CD4-positive, alpha-beta T cell treated with Interleukin-12 subunit alpha and Interleukin-12 subunit beta, for 1 hour (primary cell): ENCODE measurements around the gene LRP2BP.
"Not testable (repeated sequence)": the region's sequence is repeated elsewhere in the genome, so short reads cannot be mapped to it uniquely, and the experiment has no call there.

Source experiments
- DNase-seq: peaks from one replicate; pipeline ENCODE4 v3.0.0-alpha.2; 2020

Gene LRP2BP

GRCh38 chr4:185358959-185359358, 36.8 kb downstream of the LRP2BP start:
- no peak for DNase-seq

GRCh38 chr4:185358514-185358913, 37.2 kb downstream of the LRP2BP start:
- no peak for DNase-seq

DNA sequence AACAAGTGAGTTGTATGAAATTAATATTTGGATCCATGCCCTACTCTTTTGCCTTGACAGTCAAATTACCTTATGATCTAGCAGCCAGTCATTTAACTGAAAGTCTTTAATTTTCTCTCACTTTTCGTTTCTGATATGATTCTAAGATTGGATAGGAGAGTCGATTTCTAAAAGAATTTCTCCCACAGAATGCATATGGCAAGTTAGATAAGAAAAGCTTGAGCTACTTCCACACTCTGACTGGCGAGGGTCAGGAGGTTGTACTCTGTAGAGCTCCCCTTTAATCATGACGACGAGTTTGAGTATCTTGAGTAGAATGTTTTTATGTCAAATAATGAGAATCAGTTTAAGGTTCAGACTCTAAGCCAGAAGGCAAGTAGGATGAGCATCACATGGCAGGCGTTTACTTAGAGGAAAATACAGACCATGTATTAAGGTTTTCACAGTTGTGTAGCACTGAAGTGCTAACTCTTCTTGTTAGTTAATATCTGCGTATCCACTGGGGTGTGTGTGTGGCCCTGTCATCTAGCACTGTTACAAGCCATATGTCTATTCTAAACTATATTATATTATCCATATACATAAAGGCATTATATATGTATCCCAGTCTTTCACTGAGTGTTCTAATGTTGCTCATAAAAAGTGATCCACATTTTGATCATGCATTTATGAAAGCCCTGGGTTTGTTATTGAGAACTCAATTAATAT, 37.8 kb downstream of the LRP2BP start:
- DNase-seq, result no peak

GRCh38 chr4:185357211-185357610, 38.5 kb downstream of the LRP2BP start:
- DNase-seq, result no peak

DNA sequence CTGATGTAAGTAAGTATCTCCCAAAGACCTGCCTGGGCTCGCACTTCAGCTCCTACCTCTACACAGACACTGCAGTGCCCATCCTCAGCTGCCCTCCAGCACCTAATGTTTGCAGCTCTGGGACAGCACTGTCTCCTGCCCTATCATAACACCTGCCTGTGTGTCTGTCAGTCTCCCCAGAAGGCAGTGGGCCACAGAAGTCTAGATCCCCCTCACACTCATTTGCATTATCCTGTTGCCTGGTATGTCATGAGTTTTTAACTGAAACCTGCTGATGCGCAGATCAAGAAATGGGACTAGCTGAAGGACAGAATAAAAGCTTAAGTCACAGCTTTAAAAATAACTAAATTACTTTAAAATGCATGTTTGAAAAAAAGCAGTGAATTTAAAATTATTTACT, 43.0 kb downstream of the LRP2BP start:
- no peak for DNase-seq

DNA sequence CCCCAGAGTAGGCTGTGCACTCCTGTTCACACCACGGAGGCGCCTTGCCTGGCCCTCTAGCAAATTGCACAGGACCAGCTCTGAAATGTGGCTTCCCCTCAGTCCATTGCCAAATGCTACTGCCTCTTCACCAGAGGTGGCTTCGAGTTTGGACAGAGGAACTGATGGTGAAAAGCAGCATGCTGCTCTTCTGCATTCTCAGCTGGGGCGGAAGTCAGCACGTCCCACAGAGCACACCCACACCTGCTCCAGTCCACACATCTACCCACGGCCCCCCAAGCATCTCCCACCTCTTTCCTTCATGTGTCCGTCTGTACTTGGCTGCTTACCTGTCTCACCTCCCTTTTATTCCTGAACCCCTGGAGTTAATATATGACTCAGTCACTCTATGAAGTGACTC, 43.5 kb downstream of the LRP2BP start:
- DNase-seq, result no peak

DNA sequence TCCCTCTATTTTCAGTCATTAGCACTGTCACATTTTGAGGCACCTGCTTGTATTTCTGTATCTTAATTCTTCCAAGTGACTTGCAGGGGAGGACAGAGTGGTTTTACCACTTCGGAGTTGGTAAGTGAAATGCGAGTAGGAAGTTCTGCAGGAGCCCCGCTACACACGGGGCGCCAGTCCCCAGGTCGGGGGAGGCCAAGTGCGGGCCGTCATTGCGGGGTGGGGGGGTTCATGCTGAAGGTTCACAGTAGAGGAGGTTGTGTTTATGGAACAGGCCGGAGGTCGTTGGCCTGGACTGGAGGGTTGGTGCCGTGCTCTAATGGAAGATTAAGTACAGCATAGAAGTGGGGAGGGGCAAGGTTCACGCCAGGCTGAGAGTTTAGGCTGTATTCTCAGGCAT, 44.0 kb downstream of the LRP2BP start:
- DNase-seq, result no peak

- no peak for DNase-seq
These were observed 48.6 kb downstream of the LRP2BP start for GRCh38 chr4:185346975-185347601.

DNA sequence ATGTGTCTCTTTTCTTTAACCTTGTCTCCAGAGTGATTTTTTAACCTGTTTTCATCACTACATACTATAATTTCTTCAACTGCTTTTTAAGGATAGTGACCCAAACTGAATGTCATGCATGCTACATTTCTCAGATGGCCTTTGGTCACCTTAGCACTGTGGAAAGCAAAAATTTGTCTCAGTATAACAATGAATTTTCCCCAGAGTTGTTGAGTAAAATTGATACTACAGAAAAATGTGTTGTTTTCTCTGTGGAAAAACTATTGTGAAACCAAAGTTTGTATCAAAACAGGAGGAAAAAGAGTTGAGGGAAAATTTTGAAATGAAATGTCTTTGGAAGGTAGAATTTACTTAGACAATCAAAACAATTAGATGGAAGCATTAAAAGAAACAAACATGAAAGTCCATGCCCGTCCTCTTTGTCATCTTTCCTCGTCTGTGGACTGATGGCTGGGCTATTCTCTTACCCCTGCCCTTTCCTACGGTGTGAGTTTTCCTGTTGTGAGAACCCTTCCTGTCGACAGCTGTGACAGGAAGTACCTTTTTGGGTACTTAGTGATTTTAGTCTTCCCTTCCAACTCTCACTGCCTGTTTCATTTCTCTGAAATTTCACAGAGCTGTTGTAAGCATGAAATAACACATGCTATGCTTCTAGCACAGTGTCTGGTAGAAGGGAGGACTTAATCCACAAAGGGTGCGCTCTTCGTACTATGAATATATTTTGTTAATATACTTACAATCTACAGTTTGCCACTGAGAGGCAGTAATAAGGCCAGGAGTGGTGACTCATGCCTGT, 50.8 kb downstream of the LRP2BP start:
- no peak for DNase-seq

DNA sequence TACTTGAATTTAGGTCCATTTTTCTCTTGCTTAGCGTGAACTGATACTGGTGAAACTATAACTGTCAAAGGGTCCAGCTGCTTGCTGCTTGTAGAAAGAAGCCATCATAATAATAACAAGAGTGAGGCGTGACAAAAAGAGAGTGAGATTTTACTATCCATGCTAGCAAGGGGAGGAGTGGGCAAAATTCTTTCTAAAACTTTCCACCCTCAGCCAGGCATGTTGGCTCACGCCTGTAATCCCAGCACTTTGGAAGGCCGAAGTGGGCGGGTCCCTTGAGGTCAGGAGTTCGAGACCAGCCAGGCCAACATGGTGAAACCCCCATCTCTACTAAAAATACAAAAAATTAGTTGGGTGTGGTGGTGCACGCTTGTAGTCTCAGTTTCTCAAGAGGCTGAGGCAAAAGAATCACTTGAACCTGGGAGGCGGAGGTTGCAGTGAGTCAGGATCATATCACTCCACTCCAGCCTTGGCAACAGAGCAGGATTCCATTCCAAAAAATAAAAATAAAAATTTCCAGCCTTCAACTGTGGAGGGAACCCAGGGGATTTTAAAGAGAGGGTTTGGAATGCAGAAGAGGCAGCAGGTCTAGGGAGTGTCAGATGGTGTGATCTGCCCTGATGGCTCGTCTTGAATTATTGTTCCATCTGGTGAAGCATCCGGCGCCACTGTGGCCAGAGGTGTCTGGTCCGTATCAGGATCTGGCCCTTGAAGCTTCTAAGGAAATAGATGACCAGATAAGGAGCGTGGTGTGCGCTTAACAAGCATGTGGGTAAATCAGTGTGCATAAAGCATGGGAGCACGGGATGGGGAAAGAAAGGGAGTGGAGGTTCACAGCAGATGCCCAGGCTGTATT, 51.8 kb downstream of the LRP2BP start:
- DNase-seq, result no peak

GRCh38 chr4:185341841-185342240, 53.9 kb downstream of the LRP2BP start:
- no peak for DNase-seq

GRCh38 chr4:185341377-185341776, 54.3 kb downstream of the LRP2BP start:
- no peak for DNase-seq

- no peak for DNase-seq
These were observed 55.8 kb downstream of the LRP2BP start for GRCh38 chr4:185339941-185340340.

GRCh38 chr4:185335579-185335978, 60.1 kb downstream of the LRP2BP start:
- DNase-seq, result no peak

DNA sequence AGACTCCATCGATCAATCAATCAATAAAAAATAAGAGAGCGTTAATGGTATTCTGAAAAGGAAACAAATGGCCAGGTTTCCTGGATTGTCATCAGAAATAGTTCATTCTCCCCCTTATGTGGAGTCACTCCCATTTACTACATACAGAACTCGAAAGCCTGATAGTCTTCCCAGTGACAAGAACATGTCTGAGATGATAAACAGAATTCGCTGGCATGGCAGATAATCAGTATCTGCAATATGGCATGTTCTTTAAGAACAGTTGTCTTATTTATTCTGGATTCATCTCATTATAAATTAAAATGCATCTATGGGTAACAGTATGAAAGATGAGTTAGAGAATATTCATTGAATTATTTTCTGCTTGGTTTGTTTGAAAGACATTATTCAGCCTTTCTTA, 61.4 kb downstream of the LRP2BP start:
- DNase-seq, result no peak

DNA sequence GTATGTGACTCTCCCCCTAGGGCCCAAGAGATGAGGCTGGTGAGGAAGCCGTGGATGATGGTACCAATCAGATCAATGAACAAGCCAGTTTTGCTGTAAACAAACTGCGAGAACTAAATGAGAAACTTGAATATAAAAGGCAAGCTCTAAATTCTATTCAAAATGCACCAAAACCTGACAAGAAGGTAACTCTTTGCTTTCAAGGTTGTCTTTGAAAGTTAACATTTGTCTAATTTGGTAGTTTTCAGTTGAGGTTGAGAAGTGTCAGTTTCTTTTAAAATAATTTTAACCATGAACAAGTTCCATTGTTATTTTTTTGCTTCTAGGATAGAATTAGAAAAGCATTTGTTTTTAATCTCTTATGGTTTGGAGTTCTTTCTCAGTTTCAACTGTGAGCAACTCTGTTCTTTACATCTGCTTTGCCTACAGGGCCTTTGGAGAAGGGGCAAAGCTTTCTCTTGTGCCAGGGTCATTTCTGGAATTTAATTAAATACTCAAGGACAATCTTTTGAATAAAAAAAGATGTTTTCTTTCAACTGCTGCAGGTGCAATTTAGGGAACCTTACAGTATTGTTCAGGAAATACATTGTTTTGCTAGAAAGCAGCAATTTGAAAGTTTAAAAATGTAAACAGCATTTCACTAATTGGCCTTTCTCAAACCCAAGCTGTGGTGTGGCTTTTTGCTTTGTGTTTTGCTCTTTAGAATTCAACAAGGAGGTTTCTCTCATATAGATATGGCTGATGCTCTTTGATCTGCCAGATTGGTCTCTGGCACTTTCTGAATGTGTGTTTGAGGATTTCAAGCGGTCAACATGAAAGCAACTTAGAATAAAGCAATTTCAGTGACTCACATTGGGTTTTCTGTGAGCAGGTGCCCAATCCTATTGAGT, 62.9 kb downstream of the LRP2BP start:
- DNase-seq, result no peak

- DNase-seq, result not testable (repeated sequence)
These were observed 65.7 kb downstream of the LRP2BP start for GRCh38 chr4:185329879-185330510.

DNA sequence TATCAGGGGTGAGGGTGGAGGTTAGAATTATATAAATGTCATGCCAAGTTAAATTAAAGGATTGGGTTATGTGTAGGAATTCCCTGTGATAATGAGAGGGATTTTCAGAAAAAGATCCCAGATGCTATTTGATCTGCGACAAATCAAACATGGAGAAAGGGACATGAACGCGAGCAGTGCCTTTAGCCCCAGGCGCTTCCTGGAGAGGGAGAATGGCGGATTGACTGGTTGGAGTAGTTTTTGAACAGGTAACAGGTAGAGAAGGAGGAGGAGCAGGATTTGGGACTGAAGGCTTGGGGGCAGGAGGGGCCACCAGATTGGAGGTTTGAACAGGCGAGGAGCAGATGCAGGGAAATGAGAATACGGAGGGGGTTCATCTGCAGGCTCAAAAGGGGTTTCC, 67.1 kb downstream of the LRP2BP start:
- DNase-seq, result no peak

DNA sequence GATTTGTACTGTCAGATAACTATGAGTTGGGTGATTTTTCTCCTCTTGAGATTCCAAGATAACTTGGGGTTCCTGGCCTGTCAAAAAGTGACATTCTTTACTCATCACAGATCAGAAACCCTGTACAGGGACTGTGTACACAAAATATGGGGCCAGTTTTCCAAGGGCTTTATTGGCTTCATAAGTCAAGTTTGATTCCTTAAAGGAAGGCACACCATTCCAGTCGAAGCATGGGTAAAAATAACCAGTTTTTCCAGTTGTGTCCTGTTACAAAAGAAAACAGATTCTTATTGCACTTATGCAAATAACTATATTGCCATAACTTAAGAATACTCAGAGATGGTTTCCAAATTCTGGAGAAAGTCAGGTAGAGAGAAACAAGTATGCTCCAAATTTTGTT, 70.0 kb downstream of the LRP2BP start:
- not testable (repeated sequence) for DNase-seq

DNA sequence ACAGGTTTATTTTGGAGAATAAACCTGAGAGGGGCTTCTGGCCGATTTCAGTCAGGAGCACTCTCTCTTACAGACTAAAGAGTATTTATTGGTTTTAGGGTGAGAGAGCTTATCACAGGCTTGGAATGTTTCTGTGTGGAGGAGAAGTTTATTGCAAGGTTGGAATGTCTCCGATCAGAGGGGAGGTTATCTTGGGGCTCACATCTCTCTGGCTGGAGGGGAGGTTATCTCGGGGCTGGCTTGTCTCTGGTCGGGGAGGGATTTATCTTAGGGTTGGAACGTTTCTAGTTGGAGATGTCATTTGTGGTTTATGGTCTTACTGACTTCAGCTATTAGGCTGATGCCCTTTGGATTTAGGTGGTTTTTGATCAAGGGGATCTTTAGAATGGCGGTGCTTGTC, 71.4 kb downstream of the LRP2BP start:
- not testable (repeated sequence) for DNase-seq

- no peak for DNase-seq
These were observed 72.1 kb downstream of the LRP2BP start for GRCh38 chr4:185323606-185324005.

GRCh38 chr4:185322803-185323202, 72.9 kb downstream of the LRP2BP start:
- DNase-seq, result no peak
